GM23248 (cell line): ENCODE results near the gene ZNF180.

Experiments used
- EZH2 ChIP-seq: fragments of 200-600 bp; sonication (generic); IDR thresholded peaks from 2 replicates; pipeline ENCODE4 v1.6.1; 2018; ENCODE audit warnings: antibody characterized with exemption, mild to moderate bottlenecking; ENCODE audit not compliant: insufficient read depth, poor library complexity, severe bottlenecking
- EZH2phosphoT487 ChIP-seq: fragments of 200-600 bp; sonication (generic); IDR thresholded peaks from 2 replicates; pipeline ENCODE4 v1.6.1; 2018; ENCODE audit warnings: antibody characterized with exemption, moderate library complexity, mild to moderate bottlenecking, low read depth; ENCODE audit not compliant: insufficient read depth

GRCh38 chr19:44447916-44448674, 52.2 kb downstream of the ZNF180 start, which contains the start of gene ZNF229:
- TF ChIP-seq EZH2 (no peak), EZH2phosphoT487 (no peak)
